Retinal pigment epithelial cell (primary cell): ENCODE measurements around the gene GABRB1.

Source experiments
- DNase-seq: peaks from one replicate; pipeline ENCODE4 v3.0.0-alpha.2; 2010; ENCODE audit warnings: low read depth
- H3K4me3 ChIP-seq: 2 replicates; pipeline ENCODE4 v1.5.1; 2011; ENCODE audit warnings: mild to moderate bottlenecking, low read length, control low read depth, moderate library complexity
- CTCF ChIP-seq: conservative IDR thresholded peaks from 2 replicates; pipeline ENCODE4 v1.5.1; 2011; ENCODE audit warnings: low read depth, low read length, control low read depth, inconsistent platforms

The GABRB1 gene

GRCh38 chr4:47031011-47031678 lies at the start of gene GABRB1:
Gene GABRB1 (plus strand): TSS chr4:47031567.
- peak; percentile 16 for DNase-seq
- peak within 1 kb of the TSS; percentile 70 for H3K4me3 ChIP-seq
- no peak for TF ChIP-seq CTCF

- no peak for TF ChIP-seq CTCF
Measured at GRCh38 chr4:46984781-46985180, 46.6 kb upstream of the GABRB1 start.

GRCh38 chr4:46986922-46987638 lies 44.3 kb upstream of the GABRB1 start:
- no peak overlapping the region for H3K4me3 ChIP-seq
- TF ChIP-seq CTCF: no peak
- no peak for DNase-seq

More at GRCh38 chr4:46984781-46985180, 46.6 kb upstream of the GABRB1 start:
- H3K4me3 ChIP-seq: no peak overlapping the region
- DNase-seq: no peak

GRCh38 chr4:46992338-46992737 lies 39.0 kb upstream of the GABRB1 start:
- TF ChIP-seq CTCF: no peak
- H3K4me3 ChIP-seq: no peak overlapping the region
- no peak for DNase-seq

- peak within 1 kb of the TSS; percentile 58 for H3K4me3 ChIP-seq
Measured at GRCh38 chr4:46993075-46994006, 38.0 kb upstream of the GABRB1 start, which contains the start of gene GABRA4. Gene GABRA4 (minus strand): TSS chr4:46993581. CDS start chr4:46993424, 157 bp downstream.

GRCh38 chr4:46994007-46994405 lies 37.4 kb upstream of the GABRB1 start:
- peak overlapping the region; percentile 58 for H3K4me3 ChIP-seq
- no peak for TF ChIP-seq CTCF
- DNase-seq: no peak

More at GRCh38 chr4:46993075-46994006, 38.0 kb upstream of the GABRB1 start, which contains the start of gene GABRA4:
- no peak for TF ChIP-seq CTCF
- no peak for DNase-seq
